Measurements from ENCODE around the gene COL13A1. TPM values are rescaled to one million over a fixed set of nuclear protein-coding genes. Genes with fewer than 3 reads are reported as not detected.

The COL13A1 gene
- total RNA-seq, 1 experiment from 2014 or later = 0.05 TPM

- DNase-seq (ENCODE audit: low spot score) = no peak
Measured at GRCh38 chr10:69944761-69945160, 143.1 kb downstream of the COL13A1 start.

DNA sequence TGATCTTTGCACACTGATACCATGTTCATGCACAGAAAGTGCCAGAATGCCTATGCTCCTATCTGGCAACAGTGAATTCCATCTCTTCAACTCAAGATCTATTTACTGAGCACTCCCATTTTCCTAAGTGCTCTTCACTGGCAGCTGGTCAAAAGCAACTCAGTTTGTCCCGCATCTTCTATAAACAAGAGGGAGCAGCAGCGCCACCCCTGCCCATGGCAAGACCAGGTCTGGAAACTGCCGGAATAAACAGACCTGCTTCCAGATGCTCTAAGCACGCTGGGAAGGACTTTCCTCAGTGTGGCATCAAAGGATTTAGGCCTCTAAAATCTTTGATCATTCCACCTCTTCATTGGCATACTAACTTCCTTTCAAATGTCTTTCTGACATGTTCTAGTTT is 146.6 kb downstream of the COL13A1 start:
- DNase-seq (ENCODE audit: low spot score) = peak; percentile 30

- no peak for DNase-seq (ENCODE audit: low spot score)
Measured at GRCh38 chr10:69949770-69950169, 148.1 kb downstream of the COL13A1 start.

- no peak for DNase-seq (ENCODE audit: low spot score)
Measured at GRCh38 chr10:69951658-69952057, 150.0 kb downstream of the COL13A1 start.

GRCh38 chr10:69952069-69952800 is 150.5 kb downstream of the COL13A1 start:
- DNase-seq (ENCODE audit: low spot score) = no peak

- no peak for DNase-seq (ENCODE audit: low spot score)
Measured at GRCh38 chr10:69952821-69953221, 151.1 kb downstream of the COL13A1 start.

DNA sequence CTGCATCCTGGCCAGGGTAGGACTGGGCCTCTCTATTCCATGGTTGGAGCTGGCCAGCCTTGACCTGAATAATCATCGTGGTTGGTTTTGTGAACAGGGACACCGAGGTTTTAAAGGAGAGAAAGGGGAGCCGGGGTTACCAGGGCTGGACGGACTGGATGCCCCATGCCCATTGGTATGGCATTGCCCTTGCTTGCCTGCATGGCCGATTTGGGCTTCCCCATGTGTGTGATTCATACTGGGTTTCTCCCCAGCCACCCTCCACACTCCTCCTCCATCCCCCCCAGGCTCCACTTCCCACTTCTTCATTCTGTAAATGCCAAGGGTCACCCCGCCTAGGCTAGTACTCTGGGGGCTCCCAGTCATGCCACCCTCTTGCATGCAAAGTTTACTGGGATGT is 152.1 kb downstream of the COL13A1 start:
- no peak for DNase-seq (ENCODE audit: low spot score)

GRCh38 chr10:69955211-69955805 is 153.6 kb downstream of the COL13A1 start:
- DNase-seq (ENCODE audit: low spot score) = no peak

DNA sequence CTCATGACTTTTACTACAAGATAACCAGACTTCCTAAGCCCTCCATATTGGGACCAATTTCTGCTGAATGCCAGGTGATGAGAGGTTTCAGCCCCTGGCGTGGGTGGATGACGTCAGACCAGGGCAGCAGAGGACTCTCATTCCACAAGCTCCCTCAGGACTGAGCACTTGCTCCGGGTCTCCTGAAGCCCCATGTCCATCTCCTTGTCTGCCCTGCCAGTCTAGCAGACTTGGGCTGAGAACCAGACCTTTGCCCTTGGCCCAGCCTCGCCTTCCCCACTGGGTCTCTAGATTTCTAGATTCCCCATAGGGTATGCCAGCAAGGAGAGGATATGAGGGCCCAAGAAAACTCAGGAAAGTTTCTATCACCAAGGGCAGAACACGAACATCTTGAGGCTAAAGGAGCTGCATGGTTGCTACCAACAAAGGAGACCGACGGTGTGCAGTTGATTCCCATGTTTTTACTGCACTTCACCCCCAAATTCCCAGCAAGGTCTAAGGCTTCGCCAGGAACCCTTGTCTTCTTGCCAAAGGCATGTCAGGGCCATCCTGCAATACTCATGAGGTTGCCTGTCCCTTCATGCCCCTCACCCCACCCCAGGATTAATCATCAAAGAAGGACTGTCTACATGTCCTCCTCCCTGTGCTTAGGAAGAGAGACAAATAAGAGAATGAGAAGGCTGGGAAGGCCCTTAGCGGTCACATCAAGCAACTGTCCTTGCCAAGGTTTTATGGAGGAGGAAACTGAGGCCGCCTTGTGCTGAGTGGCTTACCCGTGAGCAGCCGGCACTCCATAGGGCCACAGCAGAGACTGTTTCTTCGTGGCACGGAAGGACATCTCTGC is 154.4 kb downstream of the COL13A1 start:
- DNase-seq (ENCODE audit: low spot score) = no peak

DNA sequence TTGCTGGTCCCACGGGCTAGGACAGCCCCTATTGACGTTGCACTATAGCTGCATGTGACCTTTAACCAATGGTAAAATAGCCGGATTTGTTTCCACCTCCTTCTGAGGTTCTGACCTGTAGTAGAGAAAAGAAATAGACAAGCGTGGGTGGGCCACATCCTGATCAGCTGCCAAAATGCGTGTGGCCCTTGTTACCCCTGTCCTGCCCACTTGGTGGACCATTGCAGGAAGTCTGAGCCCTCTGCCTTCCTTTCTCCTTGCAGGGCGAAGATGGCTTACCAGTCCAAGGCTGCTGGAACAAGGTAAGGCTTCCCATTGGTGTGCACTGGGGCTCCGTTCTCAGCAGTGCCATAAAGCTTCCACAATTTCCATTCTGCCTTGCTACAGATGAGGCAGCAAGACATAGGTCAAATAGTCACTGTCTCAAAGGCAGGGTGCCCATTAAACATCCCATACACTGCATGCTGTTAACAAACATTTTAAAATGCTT is 155.1 kb downstream of the COL13A1 start:
- no peak for DNase-seq (ENCODE audit: low spot score)

DNA sequence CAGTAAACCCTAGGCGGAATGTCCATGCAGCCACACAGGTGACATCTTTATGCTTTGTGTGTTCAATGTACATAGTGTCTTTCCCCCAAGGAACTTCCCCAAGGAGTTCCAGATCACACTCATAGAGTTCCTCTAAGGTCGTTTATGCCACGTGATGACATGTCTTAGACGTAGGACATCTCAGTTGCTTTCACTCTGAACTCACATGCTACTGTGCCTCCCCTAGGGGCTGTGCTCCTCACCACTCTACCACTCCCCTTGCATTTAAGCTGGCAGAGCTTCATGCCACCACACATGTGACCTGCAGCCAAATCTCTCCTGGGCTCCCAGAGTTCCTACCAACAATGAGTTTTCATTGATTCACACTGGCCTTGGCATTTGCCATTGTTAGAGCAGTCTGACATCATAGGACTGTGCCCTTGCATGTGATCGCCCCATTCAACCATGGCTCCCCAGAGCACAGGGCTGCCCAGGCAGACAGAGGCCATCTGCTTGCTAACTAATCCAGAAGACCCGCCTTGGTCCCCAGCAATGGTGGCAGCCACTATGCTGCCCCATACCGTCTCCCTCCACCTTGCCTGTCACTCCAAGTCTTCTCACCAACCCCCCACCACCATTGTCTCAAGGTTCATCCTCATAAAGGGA is 155.7 kb downstream of the COL13A1 start:
- no peak for DNase-seq (ENCODE audit: low spot score)

DNA sequence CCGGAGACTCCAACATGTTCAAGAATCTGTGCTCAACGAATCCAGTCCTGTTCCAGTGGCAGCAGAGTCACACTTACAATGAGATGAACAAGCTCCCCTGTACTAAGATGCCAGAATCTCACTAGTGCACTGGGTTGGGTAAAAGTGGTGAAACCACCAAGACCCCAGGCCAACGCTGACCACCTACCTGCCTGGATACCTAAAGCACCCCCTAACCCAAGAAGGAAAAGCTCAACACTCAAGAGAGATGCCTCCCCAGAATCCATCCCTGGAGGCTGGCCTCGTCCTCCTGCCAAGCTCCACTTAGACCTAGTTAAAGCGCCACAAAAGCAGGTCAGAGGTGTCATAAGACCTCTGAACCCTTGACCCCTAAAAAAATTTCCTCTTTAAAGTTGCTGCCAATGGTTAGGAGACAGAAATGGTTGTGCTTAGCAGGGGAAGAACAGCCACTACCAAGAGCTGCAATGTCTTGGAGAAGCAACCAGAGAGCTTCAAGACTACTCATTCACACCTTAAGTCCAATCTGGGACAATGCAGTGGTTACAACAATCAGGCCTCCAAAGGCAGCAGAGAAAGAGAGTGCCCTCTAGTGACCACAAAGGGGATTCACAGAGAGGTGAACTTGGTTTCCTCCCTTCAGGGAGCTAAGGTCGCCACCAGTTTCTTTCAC is 156.3 kb downstream of the COL13A1 start:
- peak; percentile 61 for DNase-seq (ENCODE audit: low spot score)

DNA sequence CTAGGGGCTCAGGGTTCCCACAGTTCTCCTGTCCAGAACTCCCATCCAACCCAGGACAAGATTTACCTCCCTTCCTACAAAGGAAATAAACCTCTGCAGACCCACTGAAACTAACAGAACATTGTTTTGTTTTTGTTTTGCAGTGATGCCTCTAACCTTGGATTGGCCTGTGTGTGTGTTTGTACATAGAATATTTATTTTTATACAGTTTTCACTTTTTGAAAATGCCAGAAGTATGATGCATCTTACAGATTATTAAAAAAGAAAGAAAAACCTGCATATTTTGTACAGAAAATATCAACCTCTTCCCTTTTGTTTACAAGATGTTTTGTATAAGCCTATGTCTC is 156.8 kb downstream of the COL13A1 start:
- DNase-seq (ENCODE audit: low spot score) = no peak

DNA sequence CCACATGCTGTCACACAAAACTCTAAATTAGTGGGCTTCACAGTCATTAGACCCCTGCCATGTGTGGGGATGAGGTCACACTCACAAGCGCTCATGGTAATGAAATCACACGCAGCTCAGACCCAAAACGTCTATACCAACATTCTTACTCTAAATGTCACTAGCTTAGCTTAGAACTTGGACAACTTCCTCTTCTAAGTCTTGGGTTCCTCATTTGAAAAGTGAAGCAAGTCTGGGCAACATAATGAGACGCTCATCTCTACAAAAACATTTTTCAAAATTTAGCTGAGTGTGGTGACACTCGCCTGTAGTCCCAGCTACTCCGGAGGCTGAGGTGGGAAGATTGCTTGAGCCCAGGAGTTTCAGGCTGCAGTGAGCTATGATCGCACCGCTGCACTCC is 158.2 kb downstream of the COL13A1 start:
- DNase-seq (ENCODE audit: low spot score) = no peak

DNA sequence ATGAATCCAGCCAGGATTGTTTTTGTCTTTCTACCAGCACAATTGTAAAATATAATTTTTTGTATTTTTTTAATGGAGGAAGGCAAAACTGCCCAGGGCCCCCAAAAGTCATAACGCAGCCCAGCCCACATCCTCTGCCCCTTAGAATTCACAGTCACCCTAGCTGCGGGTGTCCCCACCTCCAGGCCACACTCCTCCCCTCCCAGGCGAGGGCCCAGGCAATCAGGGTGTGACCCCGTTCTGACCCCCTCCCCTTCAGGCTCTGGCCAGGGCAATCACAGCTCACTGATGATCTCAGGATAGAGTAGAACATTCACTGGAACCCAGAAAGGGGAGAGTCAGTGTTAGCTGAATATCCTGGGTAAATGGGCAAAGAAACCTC is 158.9 kb downstream of the COL13A1 start:
- no peak for DNase-seq (ENCODE audit: low spot score)

DNA sequence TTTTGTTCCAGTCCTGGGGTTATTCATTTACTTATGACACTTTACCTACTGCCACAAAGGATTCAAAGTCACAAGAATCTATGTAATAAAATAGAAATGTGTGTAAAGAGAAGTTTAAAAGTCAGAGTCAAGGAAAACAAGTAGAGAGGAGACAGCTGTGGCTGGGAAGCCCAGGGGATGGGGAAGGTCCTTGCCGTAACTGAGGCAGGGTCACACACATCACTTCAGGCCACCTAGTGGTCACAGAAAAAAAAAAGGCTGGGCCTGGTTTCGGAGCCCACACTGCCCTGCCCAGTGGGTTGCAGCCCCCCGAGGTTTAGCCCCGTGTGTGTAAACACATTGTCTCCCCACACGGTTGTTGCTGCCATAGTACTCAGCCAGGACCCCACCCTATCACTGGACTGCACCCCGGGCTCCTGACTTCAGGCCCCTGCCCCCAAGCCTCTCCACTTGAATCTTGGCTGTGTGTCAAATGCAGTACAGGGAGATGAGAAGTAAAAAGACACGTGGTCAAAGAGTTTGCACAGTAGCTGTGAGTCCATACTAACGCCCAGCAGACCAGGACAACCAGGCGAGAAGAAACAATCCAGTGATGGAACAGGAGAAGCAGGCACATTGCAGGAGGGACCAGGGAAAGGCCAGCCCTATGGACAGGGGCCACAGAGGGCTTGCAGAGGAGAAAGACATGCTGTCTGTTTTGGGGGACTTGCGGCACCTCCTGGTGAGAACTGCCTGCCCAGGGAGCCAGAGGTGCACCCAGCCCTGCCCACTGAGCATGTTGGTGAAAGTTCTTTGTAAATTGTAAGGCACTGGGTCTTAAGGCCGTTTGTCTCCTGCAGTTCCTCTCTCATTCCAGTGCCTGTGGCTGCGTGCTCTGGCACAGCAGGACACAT is 159.5 kb downstream of the COL13A1 start:
- DNase-seq (ENCODE audit: low spot score) = peak; percentile 28

DNA sequence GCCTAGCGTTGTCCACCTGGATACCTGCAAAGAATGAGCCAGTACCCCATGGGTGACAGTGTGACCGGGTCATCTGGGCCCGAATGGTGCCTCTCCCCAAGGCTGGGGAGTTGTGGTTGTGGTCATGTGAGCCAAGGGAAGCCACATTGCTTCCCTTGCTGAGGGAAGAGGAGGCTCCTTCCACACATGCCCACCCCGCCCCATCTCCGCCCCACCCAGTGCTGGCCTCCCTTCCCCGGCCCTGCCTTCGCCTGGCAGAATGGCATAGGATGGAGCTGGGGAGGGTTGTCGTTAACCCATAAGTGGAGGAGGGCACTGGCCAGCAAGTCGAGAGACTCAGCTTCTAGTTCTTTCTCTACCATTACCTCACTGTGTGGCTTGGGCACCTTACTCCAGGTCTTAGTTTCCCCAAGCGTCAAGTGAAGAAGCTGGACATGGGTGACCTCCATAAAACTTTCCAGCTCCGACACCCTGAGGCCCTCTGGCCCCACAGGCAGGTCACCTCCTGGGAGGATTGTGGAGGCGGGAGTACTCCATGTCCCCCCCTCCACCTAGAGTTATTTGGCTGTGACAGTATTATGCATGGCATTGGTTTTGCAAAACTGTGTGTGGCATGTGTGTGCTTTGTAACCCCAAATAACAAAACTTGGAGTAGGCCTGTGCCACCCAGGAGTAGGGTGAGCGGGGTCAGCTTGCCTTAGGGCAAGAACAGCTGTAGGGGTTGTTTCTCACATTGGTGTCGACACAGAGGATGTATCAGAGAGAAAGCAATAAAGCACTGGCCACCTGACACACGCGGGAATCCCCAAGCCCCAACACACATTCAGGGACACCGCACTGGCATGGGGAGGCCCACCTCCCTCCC is 160.4 kb downstream of the COL13A1 start:
- no peak for DNase-seq (ENCODE audit: low spot score)

GRCh38 chr10:69962746-69963135 is 161.0 kb downstream of the COL13A1 start:
- DNase-seq (ENCODE audit: low spot score) = no peak

GRCh38 chr10:69963178-69963834 is 161.6 kb downstream of the COL13A1 start:
- no peak for DNase-seq (ENCODE audit: low spot score)

All from HT-29 (cell line).